Measurements from ENCODE around the gene PIGT.

The PIGT gene

DNA sequence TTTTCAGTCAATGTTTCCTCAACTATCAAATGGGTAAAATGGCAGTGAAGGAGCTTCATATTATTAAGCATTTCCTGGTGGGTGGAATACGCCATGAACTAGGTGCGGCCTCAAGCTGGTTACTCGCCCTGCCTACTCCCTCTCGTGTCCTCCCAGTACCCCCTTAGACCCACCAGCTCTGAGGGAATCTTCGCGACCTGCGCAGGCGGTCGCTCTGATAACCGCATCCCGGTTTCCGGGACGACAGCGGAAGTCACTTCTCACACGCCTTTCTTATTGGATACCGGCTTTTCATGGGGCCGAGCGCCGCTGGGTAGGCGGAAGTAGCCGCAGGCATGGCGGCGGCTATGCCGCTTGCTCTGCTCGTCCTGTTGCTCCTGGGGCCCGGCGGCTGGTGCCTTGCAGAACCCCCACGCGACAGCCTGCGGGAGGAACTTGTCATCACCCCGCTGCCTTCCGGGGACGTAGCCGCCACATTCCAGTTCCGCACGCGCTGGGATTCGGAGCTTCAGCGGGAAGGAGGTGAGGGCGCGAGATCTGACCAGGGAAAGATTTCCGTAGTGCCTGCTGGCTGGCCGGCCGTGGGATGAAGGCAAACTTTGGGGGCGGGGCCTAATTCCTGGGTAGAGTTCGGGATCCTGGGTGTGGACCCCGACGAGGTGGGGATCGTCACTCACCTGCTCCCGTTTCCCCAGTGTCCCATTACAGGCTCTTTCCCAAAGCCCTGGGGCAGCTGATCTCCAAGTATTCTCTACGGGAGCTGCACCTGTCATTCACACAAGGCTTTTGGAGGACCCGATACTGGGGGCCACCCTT, at the start of gene PIGT:
PIGT (plus strand) TSS at position 320 of the 816 bp plus-strand sequence; CDS start at position 336, 16 bp downstream.
- DNase-seq, result peak; percentile 86

DNA sequence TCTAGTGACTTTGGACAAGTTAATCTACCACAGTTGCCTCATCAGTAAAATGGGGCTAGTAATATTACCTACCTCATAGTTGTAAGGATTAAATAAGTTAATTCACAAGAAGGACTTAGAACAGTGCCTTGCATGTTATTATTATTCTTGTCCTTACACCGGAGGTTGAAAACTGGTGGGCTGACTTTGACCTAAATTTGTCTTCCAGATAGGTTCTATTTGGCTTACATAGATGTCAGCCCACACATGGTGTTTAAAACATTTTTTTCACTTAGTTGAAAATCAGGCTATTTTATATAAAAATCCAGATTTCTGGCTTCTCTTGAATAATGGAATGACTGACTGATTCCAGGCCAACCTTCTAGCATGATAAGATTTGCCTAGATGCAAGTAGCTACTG, 49.7 kb upstream of the PIGT start:
- no peak for DNase-seq

DNA sequence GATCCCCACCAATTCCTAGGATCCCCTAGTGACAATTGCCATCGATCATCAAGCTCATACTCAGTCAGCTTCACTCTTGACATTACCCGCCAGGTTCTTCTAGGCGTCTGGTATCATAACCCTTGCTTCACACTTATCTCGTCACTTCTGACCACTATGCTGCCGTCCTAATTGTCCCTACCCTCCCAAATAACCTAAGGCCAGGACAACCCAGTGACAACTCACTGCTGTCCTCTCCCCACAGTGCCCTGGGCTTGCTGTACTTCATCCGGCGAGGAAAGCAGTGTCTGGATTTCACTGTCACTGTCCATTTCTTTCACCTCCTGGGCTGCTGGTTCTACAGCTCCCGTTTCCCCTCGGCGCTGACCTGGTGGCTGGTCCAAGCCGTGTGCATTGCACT, 49.3 kb upstream of the PIGT start:
- DNase-seq, result no peak

DNA sequence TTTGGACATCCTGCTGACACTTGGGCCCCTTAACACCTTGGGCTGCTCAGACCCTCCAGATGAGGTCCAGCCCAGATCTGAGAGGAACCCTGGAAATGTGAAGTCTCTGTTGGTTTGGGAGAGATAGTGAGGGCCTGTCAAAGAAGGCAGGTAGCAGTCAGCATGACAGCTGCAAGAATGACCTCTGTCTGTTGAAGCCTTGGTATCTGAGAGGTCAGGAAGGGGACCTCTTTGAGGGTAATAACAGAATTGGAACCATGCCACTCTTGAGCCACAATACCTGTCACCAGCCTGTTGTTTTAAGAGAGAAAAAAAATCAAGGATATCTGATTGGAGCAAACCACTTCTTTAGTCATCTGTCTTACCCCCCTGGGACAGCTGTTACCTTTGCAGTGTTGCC, 48.8 kb upstream of the PIGT start:
- DNase-seq, result no peak

DNA sequence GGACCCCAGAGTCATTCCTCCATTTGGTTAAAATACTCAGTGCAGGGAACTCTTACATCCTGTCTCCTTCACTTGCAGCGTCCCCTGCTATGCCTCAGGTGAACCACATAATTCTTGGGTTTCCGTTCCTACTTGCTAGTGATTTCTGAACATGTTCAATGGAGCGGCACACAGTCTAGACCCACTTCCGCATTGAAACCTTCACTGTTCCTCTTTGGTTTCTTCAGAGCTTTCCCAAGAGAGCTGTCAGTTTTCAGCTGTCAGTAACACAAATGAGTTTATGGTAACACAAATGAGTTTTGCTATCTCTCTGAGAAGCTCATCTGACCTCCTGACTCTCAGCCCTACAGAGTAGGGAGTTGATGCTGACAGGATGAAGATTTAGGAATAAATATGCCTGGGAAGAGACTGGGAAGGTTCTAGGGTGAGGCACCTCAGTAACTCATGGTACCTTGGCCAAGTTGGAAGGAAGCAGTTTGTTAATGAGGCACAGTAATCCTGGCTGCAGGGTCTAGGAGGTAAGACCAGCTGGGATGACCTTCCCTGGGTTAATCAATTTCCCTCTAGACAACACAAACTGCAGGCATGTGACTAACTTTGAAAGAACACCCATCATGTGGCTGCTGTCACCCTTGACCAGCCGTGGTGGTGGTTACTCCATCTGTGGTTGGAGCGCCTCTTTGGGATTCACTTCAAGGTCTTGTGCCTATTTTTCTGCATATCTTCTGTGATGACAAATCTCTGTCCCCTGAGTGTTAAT, 47.5 kb upstream of the PIGT start:
- DNase-seq, result no peak

DNA sequence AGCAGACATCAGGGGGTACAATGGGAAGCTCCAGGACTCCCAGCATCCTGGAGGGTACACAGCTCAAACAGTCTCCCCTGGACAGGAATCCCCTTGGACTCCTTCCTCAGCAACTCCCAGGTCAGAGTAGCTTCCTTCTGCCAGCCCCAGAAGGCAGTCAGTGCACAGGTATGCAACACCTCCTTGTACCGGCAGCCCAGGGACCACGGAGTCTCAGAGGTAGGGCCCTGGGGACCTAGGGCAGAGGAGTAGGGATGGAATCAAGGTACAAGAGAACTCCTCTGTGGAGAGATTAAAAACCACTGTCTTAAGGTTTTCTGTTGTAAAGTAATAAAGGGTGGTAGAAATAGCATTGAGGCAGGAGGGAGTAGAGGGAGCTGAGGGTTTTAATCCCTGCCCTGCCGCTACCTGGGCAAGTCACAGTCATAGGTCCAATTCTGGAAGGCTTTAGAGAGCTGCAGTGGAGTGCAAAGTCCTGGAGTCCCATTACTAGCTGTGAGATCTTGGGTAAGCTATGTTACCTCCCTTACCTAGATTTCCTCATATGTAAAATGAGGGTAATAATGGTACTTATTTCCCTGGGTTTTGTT, 45.3 kb upstream of the PIGT start:
- DNase-seq, result no peak

- DNase-seq, result no peak
Observed at GRCh38 chr20:45372241-45372640, 43.7 kb upstream of the PIGT start.

- DNase-seq, result no peak
Observed at GRCh38 chr20:45372646-45373352, 43.1 kb upstream of the PIGT start.

DNA sequence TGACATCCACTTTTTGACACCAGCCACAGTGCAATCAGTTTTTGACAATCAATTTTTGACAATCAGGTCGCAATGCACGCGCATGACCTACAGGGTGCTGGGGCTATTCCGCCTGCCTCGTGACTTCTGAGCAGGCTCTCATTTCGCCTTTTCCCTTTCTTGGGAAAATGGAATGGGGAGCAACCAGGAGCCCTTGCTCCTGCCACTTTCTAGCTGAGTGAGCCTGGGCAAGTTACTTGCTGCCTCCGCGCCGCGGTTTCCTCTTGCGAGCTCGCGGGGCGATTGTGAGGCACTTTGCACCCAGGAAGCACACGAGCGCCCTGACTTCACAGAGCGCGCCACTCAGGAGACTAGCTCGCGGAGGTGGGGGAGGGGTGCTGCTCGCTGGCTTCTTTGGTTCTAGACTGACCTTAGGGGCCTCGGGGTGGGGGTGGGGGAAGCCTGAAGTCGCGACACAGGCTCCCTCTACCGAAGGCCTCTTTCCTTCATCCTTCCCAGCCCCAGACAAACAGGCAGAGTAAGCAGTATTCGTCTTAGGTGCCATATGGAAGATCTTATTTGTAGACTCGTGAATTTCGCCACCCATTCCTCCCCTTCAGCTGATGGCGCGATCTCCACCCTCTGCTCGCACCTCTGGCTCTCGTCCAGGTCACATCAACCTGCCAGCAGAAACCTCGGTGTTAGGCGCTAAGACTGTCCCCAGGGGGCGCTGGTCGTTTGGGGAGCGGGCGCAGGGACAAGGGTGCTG, 42.4 kb upstream of the PIGT start:
- DNase-seq, result peak; percentile 75

- DNase-seq, result no peak
Observed at GRCh38 chr20:45374101-45374467, 41.9 kb upstream of the PIGT start.

DNA sequence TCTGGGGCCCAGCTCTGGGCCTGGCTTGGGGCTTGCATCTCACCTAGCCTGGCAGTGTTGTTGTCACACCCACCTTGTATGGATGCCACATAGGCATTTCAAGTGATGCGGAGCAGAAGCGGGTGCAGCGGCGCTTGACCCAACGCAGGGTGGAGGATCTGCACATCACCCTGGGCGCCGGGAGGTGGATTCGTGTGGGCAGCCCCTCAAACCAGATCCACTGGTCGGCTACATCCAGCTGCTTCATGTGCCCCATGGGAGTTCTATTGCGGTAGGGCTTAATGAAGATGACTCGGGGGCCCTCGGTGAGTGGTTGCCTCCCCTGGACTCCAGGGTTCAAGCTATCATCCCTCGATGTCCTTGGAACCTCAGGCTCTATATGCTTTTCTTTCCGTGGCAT, 41.0 kb upstream of the PIGT start:
- no peak for DNase-seq

DNA sequence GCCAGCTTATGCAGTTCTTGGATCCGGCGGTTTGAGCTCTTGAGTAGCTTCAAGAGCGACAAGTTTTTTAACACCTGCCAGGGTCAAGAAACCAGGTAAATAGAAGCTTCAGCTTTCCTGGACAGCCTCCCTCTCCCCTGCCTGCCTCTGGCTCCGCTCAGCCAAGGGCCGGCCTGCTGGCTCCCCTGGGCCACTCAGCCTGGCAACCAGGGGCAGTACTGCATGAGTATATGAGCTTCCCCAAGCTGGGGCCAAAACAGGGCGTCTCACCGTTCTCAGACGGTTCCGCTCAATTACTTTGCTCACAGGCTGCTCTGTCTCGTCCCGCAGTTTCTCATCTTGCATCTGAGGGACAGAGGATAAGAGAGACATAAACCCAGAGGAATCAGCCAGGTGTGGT, 38.7 kb upstream of the PIGT start:
- no peak for DNase-seq

- no peak for DNase-seq
Observed at GRCh38 chr20:45378191-45378590, 37.8 kb upstream of the PIGT start, which contains the start of gene TP53TG5. TSS of gene TP53TG5 (minus strand) at chr20:45378325. CDS start at chr20:45378236, 89 bp downstream.

DNA sequence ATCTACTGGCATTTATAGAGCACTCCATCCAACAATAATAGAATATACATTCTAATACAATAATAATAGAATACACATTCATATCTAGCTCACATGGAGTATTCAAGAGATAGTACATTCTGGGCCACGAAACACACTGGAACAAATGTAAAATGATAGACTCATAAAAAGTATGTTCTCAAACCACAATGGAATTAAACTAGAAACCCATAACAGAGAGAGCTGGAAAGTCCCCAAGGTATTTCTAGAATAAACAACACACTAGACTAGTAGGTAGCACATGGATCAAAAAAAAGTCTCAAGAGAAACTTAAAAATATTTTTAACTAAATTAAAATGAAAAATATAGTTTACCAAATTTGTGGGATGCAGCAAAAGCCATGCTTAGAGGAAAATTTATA, 28.7 kb upstream of the PIGT start:
- no peak for DNase-seq

DNA sequence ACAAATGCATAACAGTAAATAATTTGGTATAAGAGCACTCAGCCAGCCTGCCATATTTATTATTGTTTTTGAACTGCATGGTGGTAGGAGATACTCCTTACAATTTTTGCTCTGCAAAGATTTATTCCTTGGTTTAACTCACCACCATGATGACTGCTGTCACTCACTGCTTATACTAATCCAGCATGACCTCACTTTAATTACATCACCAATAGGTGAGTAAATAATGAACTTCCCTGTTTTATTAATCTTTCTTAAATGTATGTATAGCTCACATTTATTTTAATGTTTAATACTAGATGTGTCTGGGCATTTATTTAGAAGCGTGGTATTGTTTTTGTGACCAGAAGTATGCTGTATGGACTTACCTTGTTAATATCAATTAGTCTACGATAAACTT, 25.0 kb upstream of the PIGT start:
- no peak for DNase-seq

DNA sequence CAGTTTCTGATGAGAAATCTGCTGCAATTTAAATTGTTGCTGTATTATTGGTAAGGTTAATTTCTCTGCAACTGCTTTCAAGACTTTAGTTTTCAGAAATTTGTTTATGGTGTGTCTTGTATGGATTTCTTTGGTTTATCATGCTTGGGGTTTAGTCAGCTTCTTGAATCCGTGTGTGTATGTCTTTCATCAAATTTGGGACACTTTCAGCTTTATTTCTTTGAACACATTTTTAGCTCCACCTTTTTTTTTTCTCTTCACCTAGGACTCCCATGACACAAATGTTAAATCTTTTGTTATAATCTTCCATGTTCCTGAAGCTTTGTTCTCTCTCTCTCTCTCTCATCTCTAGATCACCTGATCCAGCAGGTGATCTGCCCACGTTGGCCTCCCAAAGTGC, 24.4 kb upstream of the PIGT start:
- no peak for DNase-seq

- no peak for DNase-seq
Observed at GRCh38 chr20:45392733-45393132, 23.2 kb upstream of the PIGT start.

- no peak for DNase-seq
Observed at GRCh38 chr20:45394221-45395113, 21.5 kb upstream of the PIGT start.

DNA sequence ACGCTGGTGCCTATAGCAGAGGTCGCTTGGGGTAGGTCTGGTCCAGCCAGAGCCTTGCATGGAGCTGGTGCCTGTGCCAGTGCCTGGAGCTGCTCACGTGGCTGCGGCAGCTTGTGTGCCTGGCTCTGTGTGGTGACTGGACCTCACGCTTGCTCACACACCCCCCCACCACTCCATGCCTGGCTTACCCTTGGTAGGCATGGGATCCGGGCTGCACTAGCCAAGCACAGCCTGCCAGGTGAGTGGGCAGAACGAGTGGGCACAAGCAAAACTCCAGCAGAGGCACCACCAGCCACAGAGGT, 20.9 kb upstream of the PIGT start:
- no peak for DNase-seq

DNA sequence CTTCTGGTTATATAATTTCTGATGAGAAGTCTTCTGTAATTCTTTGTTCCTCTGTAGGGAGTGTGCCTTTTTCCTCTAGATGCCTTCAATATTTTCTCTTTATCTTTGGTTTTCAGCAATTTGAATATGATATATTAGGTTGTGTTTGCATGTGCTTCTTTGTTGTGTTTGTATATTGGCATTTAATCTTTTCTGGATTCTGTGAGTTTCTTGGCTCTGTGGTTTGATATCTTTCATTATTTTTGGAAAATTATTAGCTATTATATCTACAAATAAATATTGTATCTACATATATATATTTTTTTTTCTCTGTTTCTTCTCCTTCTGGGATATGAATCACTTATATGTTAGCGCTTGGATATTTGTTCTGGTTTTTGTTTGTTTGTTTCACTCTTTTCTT, 16.9 kb upstream of the PIGT start:
- no peak for DNase-seq

- no peak for DNase-seq
Observed at GRCh38 chr20:45400346-45401031, 15.5 kb upstream of the PIGT start.
